HG02610 (cell line): ENCODE measurements around the gene VPS8.

Experiments used
- ATAC-seq: cut with Tn5 transposase; IDR thresholded peaks from one replicate; pipeline ENCODE4 v1.9.1; 2021; ENCODE audit warnings: mild to moderate bottlenecking, moderate library complexity; ENCODE audit not compliant: unreplicated experiment

VPS8 gene

GRCh38 chr3:185042312-185043050 is 230.5 kb downstream of the VPS8 start:
- ATAC-seq, result no peak

GRCh38 chr3:185046164-185046515 is 234.2 kb downstream of the VPS8 start:
- ATAC-seq, result no peak

GRCh38 chr3:185046603-185047002 is 234.6 kb downstream of the VPS8 start:
- ATAC-seq, result no peak

DNA sequence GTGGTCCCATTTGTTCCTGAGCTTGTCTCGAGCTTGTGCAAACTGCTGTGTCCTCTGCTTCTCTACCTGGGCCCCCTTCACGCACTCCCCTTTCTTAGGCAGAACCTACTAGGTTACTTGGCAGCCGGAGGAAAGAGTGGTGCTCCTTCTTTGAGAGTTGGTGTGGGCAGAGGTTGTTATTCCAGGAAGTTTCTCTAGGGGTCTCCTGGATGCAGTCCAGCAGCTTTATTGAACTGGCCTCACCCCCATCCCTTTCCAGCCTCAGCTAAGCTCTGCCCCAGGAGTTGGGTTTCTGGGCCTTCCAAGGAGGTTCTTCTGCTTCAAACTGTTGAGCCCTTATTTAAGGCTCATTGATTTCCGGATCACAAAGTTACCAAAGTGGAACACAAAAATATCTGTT is 237.7 kb downstream of the VPS8 start:
- ATAC-seq, result no peak

GRCh38 chr3:185051801-185052200 is 239.8 kb downstream of the VPS8 start:
- ATAC-seq, result no peak

GRCh38 chr3:185052631-185053030 is 240.7 kb downstream of the VPS8 start:
- ATAC-seq, result no peak

DNA sequence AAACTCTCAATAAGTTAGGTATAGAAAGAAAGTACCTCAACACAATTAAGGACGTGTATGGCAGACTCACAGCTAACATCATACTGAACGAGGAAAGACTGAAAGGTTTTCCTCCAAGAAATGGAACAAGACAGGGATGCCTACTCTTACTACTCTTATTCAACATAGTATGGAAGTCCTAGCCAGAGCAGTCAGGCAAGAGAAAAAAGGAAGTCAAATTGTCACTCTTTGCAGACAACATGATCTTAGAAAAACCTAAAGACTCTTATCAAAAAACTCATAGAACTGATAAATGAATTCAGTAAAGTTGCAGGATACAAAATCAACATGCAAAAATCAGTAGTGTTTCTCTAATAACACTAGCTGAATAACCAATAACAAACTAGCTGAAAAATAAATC is 244.9 kb downstream of the VPS8 start:
- no peak for ATAC-seq

DNA sequence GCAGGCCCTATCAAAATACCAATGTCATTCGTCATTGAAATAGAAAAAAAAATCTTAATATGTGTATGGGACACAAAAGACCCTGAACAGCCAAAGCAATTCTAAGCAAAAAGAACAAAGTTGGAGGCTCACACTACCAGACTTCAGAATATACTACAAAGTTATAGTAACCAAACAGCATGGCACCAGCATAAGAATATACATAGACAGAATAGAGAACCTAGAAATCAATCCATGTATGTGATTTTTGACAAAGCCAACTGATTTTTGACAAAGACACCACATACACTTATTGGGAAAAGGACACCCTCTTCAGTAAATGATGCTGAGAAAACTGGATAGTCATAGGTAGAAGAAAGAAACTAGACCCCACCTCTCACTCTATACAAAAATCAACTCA is 245.9 kb downstream of the VPS8 start:
- no peak for ATAC-seq

- no peak for ATAC-seq
Measured at GRCh38 chr3:185058796-185059195, 246.8 kb downstream of the VPS8 start.

DNA sequence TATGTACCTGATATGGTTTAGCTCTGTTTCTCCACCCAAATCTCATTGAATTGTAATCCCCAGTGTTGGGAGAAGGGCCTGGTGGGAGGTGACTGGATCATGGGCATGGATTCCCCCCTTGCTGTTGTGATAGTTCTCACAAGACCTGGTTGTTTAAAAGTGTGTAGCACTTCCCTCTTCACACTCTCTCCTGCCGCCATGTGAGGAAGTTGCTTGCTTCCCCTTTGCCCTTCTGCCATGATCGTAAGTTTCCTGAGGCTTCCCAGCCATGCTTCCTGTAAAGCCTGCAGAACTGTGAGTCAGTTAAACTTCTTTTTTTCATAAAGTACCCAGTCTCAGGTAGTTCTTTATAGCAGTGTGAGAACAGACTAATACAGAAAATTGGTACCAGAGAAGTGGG is 247.8 kb downstream of the VPS8 start:
- no peak for ATAC-seq

DNA sequence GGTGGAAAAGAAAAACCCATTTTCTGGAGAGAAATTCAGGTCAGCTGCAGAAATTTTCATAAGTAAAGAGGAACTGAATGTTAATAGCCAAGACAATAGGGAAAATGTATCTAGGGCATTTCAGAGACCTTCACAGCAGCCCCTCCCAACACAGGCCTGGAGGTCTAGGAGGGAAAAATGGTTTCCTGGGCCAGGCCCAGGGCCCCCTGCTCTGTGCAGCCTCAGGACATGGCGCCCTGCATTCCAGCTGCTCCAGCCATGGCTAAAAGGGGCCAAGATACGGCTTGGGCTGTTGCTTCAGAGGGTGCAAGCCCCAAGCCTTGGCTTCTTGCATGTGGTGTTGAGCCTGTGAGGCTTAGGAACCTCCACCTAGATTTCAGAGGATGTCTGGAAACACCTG is 248.7 kb downstream of the VPS8 start:
- no peak for ATAC-seq

GRCh38 chr3:185062191-185062590 is 250.2 kb downstream of the VPS8 start:
- no peak for ATAC-seq

DNA sequence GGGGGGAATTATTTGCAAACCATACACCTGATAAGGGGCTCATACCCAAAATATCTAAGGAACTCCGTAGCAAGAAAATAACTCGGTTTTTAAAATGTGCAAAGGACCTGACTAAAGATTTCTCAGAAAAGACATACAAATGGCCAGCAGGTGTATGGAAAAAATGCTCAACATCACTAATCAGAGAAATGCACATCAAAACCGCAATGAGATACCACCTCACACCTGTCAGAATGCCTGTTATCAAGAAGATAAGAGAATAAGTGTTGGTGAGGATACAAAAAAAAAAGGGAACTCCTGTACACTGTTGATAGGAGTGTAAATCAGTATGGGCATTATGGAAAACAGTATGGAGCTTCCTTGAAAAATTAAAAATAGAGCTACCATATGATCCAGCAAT is 251.5 kb downstream of the VPS8 start:
- ATAC-seq, result no peak

GRCh38 chr3:185065059-185065458 is 253.1 kb downstream of the VPS8 start:
- ATAC-seq, result no peak

GRCh38 chr3:185066251-185066650 is 254.3 kb downstream of the VPS8 start:
- no peak for ATAC-seq

- ATAC-seq, result no peak
Measured at GRCh38 chr3:185067173-185067572, 255.2 kb downstream of the VPS8 start.

DNA sequence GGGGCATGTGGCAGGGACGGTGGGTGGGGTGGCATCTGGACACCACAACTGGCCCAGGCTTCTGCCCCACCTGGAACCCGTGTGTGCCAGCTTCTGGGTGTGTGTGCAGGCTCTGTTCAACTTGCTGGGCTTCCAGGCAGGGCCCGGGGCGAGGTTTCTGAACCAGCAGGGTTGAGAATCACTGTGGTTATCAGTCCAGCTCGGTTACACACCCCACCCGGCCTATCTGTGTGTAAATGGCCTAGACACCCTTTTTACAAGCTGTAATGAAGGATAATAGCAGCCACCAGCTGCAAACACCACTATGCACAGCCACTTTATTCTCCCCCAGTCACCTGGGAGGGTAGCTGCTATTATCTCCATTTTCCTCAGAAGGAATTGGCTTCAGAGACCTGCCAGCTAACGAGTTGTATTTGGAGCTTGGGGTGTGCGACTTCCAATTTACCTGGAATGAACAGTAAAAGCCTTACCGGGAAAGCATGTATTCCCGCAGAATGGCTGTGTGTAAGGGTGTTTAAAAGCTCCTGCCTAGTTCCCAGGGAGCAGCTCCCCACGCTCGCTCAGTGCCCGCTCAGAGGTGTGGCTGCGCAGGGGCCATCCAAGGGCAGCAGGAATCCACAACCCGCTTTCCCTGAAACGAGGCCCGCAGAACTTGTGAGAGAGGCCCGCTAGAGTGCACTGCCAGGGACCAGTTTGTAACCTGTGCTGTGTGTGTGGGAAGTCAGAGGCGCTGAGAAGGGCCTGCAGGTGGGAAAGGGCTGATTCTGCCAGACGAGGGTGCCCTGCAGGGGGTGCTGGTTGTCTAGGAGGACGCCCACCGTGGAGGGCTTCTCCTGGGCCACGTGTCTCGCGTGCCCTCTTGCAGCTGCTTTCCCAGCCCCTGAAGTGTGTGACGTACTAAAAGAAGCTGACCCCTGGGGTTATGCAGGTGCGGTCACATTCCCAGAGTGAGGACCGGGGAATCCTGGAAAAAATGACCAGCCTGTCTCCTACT is 257.4 kb downstream of the VPS8 start:
- ATAC-seq, result no peak

GRCh38 chr3:185070491-185071286 is 258.7 kb downstream of the VPS8 start:
- no peak for ATAC-seq

- no peak for ATAC-seq
Measured at GRCh38 chr3:185071287-185071800, 259.4 kb downstream of the VPS8 start.

DNA sequence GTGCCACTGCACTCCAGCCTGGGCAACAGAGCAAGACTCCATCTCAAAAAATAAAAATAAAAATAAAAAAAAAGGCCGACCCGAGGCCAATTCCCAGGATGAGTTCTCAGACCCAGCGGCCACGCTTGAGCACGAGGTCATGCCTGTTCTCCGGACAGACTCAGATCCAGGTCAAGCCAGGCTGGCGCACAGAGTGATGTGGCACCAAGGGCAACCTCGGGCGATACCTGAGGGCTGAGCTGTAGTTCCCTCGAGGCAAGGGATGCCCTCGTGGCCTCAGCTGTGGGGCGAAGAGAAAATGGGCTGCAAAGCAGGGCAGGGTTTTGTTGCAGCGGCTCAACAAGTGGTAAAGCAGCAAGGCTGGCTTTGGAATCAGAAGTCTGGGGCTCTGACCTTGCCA is 263.6 kb downstream of the VPS8 start:
- no peak for ATAC-seq

DNA sequence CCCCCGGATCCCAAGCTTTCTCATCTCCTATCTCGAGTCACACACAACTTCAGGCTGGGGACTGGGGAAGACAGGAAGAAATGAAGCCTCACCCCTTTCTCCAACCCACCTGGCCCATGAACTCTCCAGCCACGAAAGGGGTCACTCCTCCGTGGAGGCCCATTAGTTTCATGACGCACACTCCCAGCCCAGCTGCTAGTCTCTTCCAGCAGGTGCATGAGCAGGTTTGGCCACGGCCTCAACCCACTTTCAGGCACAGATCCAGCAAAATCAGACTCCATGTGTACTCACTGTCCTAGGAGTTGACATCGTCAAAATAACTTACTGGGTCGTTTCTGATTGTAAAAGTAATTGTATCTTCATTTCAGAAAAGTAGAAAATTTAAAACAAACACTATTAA is 264.3 kb downstream of the VPS8 start:
- ATAC-seq, result no peak
